ENCODE measurements around the gene ABR. TPM values are rescaled to one million over a fixed set of nuclear protein-coding genes. Genes with fewer than 3 reads are reported as not detected.

Gene ABR
- polyA plus RNA-seq, 2 of the 4 experiments (the other 2 are of a cell fraction), result 70.9 to 73.8 TPM

DNA sequence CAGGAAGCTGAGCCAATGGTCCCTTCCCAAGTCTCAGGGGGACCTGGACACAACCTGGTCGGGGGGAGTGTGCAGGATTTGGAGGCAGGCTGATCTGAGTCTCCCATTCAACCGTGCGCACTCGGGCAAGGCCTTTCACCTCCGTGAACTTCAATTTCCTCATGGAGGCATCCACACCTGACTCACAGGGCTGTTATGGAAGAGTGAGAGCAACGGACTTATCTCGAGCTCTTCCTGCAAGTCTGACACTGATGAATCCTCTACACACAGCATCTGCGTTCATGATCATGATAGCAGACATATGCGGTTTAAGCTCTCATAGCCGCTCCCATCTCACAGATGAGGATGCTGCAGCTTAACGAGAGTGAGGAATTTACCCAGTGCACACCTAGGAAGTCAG lies 161.2 kb downstream of the ABR start:
- no peak overlapping the region for H3K4me3 ChIP-seq
- no peak for DNase-seq (ENCODE audit: low read depth in 1 of 2, low spot score in 1 of 2)
- no peak overlapping the region for H3K27ac ChIP-seq
- POLR2A ChIA-PET, result no interaction called here
- H3K4me2 ChIP-seq, result no peak overlapping the region
- no peak for ATAC-seq
- TF ChIP-seq EP300 (IDR thresholded peaks at IDR 0.05), result no peak
- no peak for TF ChIP-seq POLR2A (IDR thresholded peaks at IDR 0.05; ENCODE audit: low read length)
- TF ChIP-seq BHLHE40 (IDR thresholded peaks at IDR 0.05; ENCODE audit: low read depth, low read length), result no peak
- TF ChIP-seq, protein P1, sequence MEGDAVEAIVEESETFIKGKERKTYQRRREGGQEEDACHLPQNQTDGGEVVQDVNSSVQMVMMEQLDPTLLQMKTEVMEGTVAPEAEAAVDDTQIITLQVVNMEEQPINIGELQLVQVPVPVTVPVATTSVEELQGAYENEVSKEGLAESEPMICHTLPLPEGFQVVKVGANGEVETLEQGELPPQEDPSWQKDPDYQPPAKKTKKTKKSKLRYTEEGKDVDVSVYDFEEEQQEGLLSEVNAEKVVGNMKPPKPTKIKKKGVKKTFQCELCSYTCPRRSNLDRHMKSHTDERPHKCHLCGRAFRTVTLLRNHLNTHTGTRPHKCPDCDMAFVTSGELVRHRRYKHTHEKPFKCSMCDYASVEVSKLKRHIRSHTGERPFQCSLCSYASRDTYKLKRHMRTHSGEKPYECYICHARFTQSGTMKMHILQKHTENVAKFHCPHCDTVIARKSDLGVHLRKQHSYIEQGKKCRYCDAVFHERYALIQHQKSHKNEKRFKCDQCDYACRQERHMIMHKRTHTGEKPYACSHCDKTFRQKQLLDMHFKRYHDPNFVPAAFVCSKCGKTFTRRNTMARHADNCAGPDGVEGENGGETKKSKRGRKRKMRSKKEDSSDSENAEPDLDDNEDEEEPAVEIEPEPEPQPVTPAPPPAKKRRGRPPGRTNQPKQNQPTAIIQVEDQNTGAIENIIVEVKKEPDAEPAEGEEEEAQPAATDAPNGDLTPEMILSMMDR (IDR thresholded peaks at IDR 0.05), result no peak
- TF ChIP-seq MAFK (IDR thresholded peaks at IDR 0.05; ENCODE audit: partially characterized antibody), result no peak
- TF ChIP-seq MYC (IDR thresholded peaks at IDR 0.05; ENCODE audit: borderline replicate concordance, low read length), result no peak
- TF ChIP-seq RNF2 (IDR thresholded peaks at IDR 0.05; ENCODE audit: borderline replicate concordance, low read depth), result no peak
- TF ChIP-seq, protein P2, sequence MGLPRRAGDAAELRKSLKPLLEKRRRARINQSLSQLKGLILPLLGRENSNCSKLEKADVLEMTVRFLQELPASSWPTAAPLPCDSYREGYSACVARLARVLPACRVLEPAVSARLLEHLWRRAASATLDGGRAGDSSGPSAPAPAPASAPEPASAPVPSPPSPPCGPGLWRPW (IDR thresholded peaks at IDR 0.05), result no peak
- TF ChIP-seq CBX2 (IDR thresholded peaks at IDR 0.05; ENCODE audit: borderline replicate concordance, low read depth), result no peak
- TF ChIP-seq GATA3 (IDR thresholded peaks at IDR 0.05; ENCODE audit: borderline replicate concordance), result no peak
- no peak for TF ChIP-seq KDM5A (IDR thresholded peaks at IDR 0.05)
- no peak for TF ChIP-seq CHD4 (IDR thresholded peaks at IDR 0.05; ENCODE audit: borderline replicate concordance)
- no peak for TF ChIP-seq EHF (CRISPR knock-in tag; IDR thresholded peaks at IDR 0.05)
- TF ChIP-seq NFE2L2 (conservative IDR thresholded peaks at IDR 0.05; ENCODE audit: low read length), result no peak
- H3K4me1 ChIP-seq, result no peaks in the 10 kb centered on the region
- no peak for FAIRE-seq
- CTCF ChIA-PET, result interaction anchor here (1.3 to 2.5 kb wide), 4 partner anchors 18 to 38 kb away, joined by 4 to 10 read pairs (median 6); partner anchors contain the start of gene TIMM22
- H3K9me3 ChIP-seq, result no peaks in the 10 kb centered on the region
- WGBS (ENCODE audit: missing lambda C conversion rate), result 84% methylated on average over 10 of the region's 11 CpGs

GRCh38 chr17:1013729-1014090 lies 166.1 kb downstream of the ABR start:
- ATAC-seq (no peak), FAIRE-seq (no peak), DNase-seq (ENCODE audit: low read depth in 1 of 2, low spot score in 1 of 2) (no peak)
- TF ChIP-seq NFE2L2 (conservative IDR thresholded peaks at IDR 0.05; ENCODE audit: low read length) (no peak), RFX5 (IDR thresholded peaks at IDR 0.05) (no peak), GATA3 (IDR thresholded peaks at IDR 0.05; ENCODE audit: borderline replicate concordance) (no peak), BHLHE40 (IDR thresholded peaks at IDR 0.05; ENCODE audit: low read depth, low read length) (no peak), TP53 (CRISPR knock-in tag; IDR thresholded peaks at IDR 0.05) (no peak), RAD21 (conservative IDR thresholded peaks at IDR 0.05 in 1 of 2, IDR thresholded peaks at IDR 0.05 in 1 of 2) (no peak), RNF2 (IDR thresholded peaks at IDR 0.05; ENCODE audit: borderline replicate concordance, low read depth) (no peak), SREBF2 (IDR thresholded peaks at IDR 0.05) (no peak), CHD2 (IDR thresholded peaks at IDR 0.05; ENCODE audit: low read length, partially characterized antibody) (no peak), MYC (IDR thresholded peaks at IDR 0.05; ENCODE audit: borderline replicate concordance, low read length) (no peak), KDM5A (IDR thresholded peaks at IDR 0.05) (no peak), HOXA7 (CRISPR knock-in tag; IDR thresholded peaks at IDR 0.05) (no peak), CBX2 (IDR thresholded peaks at IDR 0.05; ENCODE audit: borderline replicate concordance, low read depth) (no peak), ZFP36 (IDR thresholded peaks at IDR 0.05; ENCODE audit: borderline replicate concordance, partially characterized antibody) (no peak), SMC3 (IDR thresholded peaks at IDR 0.05) (no peak), CHD4 (IDR thresholded peaks at IDR 0.05; ENCODE audit: borderline replicate concordance) (no peak)
- TF ChIP-seq, protein P1 (IDR thresholded peaks at IDR 0.05), result no peak
- ChIA-PET POLR2A (no interaction called here), CTCF (no interaction called here)
- H3K4me3 ChIP-seq, result no peak overlapping the region
- no peak overlapping the region for H3K4me2 ChIP-seq
- no peaks in the 10 kb centered on the region for H3K9me3 ChIP-seq
- H3K27ac ChIP-seq, result no peak overlapping the region
- H3K4me1 ChIP-seq, result no peaks in the 10 kb centered on the region
- 93% methylated on average over 8 of the region's 9 CpGs for WGBS (ENCODE audit: missing lambda C conversion rate)
